ENCODE data around the gene TENM4. TPM values are rescaled to one million over a fixed set of nuclear protein-coding genes. Genes with fewer than 3 reads are reported as not detected.
A peak's percentile ranks its signal among the peaks of the same experiment; 100 is the strongest.

The TENM4 gene
- total and polyA plus RNA-seq, 4 donors: 0.02 to 0.33 (median 0.14) TPM

DNA sequence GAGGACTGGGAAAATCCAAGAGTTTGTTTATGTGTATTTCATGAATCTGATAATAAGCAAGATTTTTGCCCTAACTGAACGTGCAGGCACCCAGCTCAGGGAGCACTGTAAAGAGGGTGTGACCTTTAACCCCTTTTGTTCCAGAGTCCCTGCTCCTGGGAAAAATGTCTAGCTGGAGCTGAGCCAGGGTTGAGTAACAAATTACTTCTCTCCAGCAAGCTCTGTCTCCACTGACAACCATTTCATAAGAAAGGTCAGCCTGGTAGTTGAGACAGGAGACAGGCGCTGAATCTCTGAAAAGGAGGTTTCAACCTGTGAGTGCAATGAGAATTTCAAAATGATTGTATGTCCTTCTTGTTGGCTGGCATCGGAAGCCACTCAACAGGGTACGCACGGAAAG is 709.8 kb downstream of the TENM4 start:
- peak in 1 of 2 donors; percentile 11 for TF ChIP-seq HNF4A (conservative IDR thresholded peaks at IDR 0.05)
- no peak for TF ChIP-seq MAX (IDR thresholded peaks at IDR 0.05)
- H3K4me1 ChIP-seq (ENCODE audit: control insufficient read depth in 4 of 4, insufficient read depth in 4 of 4, low read length in 3 of 4): peaks cover 0 to 8% (median 3%) of the 10 kb centered on the region in 4 donors
- 72% methylated on average over 5 of the region's 5 CpGs for WGBS
- H3K4me3 ChIP-seq (ENCODE audit: low read depth in 1 of 3, low read length in 3 of 3): no peak overlapping the region
- no peak for DNase-seq (ENCODE audit: low spot score)
- H3K9ac ChIP-seq (ENCODE audit: low read depth in 1 of 2, low read length in 2 of 2): no peak overlapping the region
- no peaks in the 10 kb centered on the region for H3K27me3 ChIP-seq (ENCODE audit: control insufficient read depth in 4 of 4, insufficient read depth in 4 of 4, low read length in 3 of 4)
- no peaks in the 10 kb centered on the region for H3K36me3 ChIP-seq (ENCODE audit: control insufficient read depth in 4 of 4, insufficient read depth in 3 of 4, low read depth in 1 of 4, low read length in 3 of 4)
- H3K27ac ChIP-seq (ENCODE audit: low read depth in 1 of 2, low read length in 2 of 2): no peak overlapping the region
- H3K9me3 ChIP-seq (ENCODE audit: control insufficient read depth in 4 of 4, low read length in 3 of 4): no peaks in the 10 kb centered on the region

- Histone ChIP-seq H3K4me1 (ENCODE audit: control insufficient read depth in 4 of 4, insufficient read depth in 4 of 4, low read length in 3 of 4) (peaks cover 0 to 8% (median 3%) of the 10 kb centered on the region in 4 donors), H3K4me3 (ENCODE audit: low read depth in 1 of 3, low read length in 3 of 3) (no peak overlapping the region), H3K9ac (ENCODE audit: low read depth in 1 of 2, low read length in 2 of 2) (no peak overlapping the region), H3K36me3 (ENCODE audit: control insufficient read depth in 4 of 4, insufficient read depth in 3 of 4, low read depth in 1 of 4, low read length in 3 of 4) (no peaks in the 10 kb centered on the region), H3K9me3 (ENCODE audit: control insufficient read depth in 4 of 4, low read length in 3 of 4) (no peaks in the 10 kb centered on the region), H3K27ac (ENCODE audit: low read depth in 1 of 2, low read length in 2 of 2) (no peak overlapping the region), H3K27me3 (ENCODE audit: control insufficient read depth in 4 of 4, insufficient read depth in 4 of 4, low read length in 3 of 4) (no peaks in the 10 kb centered on the region)
- 56% methylated on average over 8 of the region's 8 CpGs for WGBS
- no peak for DNase-seq (ENCODE audit: low spot score)
- TF ChIP-seq RXRA (IDR thresholded peaks at IDR 0.05): peak in 1 of 2 donors; percentile 21
- TF ChIP-seq HNF4G (IDR thresholded peaks at IDR 0.05): no peak
- no peak for TF ChIP-seq CTCF (IDR thresholded peaks at IDR 0.05; ENCODE audit: low read depth, low read length, missing input control)
Observed at GRCh38 chr11:78730267-78730824, 710.5 kb downstream of the TENM4 start.

GRCh38 chr11:78727816-78728215 is 713.0 kb downstream of the TENM4 start:
- Histone ChIP-seq H3K9ac (ENCODE audit: low read depth in 1 of 2, low read length in 2 of 2) (no peak overlapping the region), H3K4me3 (ENCODE audit: low read depth in 1 of 3, low read length in 3 of 3) (no peak overlapping the region), H3K27ac (ENCODE audit: low read depth in 1 of 2, low read length in 2 of 2) (no peak overlapping the region), H3K36me3 (ENCODE audit: control insufficient read depth in 4 of 4, insufficient read depth in 3 of 4, low read depth in 1 of 4, low read length in 3 of 4) (no peaks in the 10 kb centered on the region), H3K27me3 (ENCODE audit: control insufficient read depth in 4 of 4, insufficient read depth in 4 of 4, low read length in 3 of 4) (peaks cover 0 to under 1% (median 0%) of the 10 kb centered on the region in 4 donors), H3K4me1 (ENCODE audit: control insufficient read depth in 4 of 4, insufficient read depth in 4 of 4, low read length in 3 of 4) (peaks cover 0 to 8% (median 3%) of the 10 kb centered on the region in 4 donors), H3K9me3 (ENCODE audit: control insufficient read depth in 4 of 4, low read length in 3 of 4) (no peaks in the 10 kb centered on the region)
- 69% methylated on average over 5 of the region's 5 CpGs for WGBS
- DNase-seq (ENCODE audit: low spot score): no peak
- TF ChIP-seq FOXA2 (IDR thresholded peaks at IDR 0.05): no peak
- TF ChIP-seq MAX (IDR thresholded peaks at IDR 0.05): no peak
- no peak for TF ChIP-seq NR2F2 (IDR thresholded peaks at IDR 0.05)
- TF ChIP-seq REST (IDR thresholded peaks at IDR 0.05): no peak
- no peak for TF ChIP-seq JUND (IDR thresholded peaks at IDR 0.05)
- TF ChIP-seq YY1 (IDR thresholded peaks at IDR 0.05): no peak
- TF ChIP-seq HNF4A (conservative IDR thresholded peaks at IDR 0.05): no peak
- no peak for TF ChIP-seq RXRA (IDR thresholded peaks at IDR 0.05)
- no peak for TF ChIP-seq CTCF (IDR thresholded peaks at IDR 0.05; ENCODE audit: low read depth, low read length, missing input control)
- TF ChIP-seq, protein P1, sequence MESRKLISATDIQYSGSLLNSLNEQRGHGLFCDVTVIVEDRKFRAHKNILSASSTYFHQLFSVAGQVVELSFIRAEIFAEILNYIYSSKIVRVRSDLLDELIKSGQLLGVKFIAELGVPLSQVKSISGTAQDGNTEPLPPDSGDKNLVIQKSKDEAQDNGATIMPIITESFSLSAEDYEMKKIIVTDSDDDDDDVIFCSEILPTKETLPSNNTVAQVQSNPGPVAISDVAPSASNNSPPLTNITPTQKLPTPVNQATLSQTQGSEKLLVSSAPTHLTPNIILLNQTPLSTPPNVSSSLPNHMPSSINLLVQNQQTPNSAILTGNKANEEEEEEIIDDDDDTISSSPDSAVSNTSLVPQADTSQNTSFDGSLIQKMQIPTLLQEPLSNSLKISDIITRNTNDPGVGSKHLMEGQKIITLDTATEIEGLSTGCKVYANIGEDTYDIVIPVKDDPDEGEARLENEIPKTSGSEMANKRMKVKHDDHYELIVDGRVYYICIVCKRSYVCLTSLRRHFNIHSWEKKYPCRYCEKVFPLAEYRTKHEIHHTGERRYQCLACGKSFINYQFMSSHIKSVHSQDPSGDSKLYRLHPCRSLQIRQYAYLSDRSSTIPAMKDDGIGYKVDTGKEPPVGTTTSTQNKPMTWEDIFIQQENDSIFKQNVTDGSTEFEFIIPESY (IDR thresholded peaks at IDR 0.05): no peak
- no peak for TF ChIP-seq HNF4G (IDR thresholded peaks at IDR 0.05)
- no peak for TF ChIP-seq GABPA (IDR thresholded peaks at IDR 0.05 in 1 of 2, conservative IDR thresholded peaks at IDR 0.05 in 1 of 2)
- no peak for TF ChIP-seq RAD21 (IDR thresholded peaks at IDR 0.05)
- TF ChIP-seq FOXA1 (IDR thresholded peaks at IDR 0.05): no peak
- no peak for TF ChIP-seq TAF1 (conservative IDR thresholded peaks at IDR 0.05)
- no peak for TF ChIP-seq ATF3 (IDR thresholded peaks at IDR 0.05)
- TF ChIP-seq EGR1 (IDR thresholded peaks at IDR 0.05; ENCODE audit: low read depth in 2 of 2): no peak
